Right lobe of liver (tissue), 4 donors: ENCODE measurements around the gene CYP3A5.

Experiments
- CTCF ChIP-seq, 4 donors: fragments of 200-600 bp in 3 of 4; fragments of 450-650 bp in 1 of 4; IDR thresholded peaks; one replicate each; pipeline versions ENCODE4 v1.5.1 to v1.8.0; 2016 to 2022; ENCODE audit warnings: antibody characterized with exemption in 4 of 4, mild to moderate bottlenecking in 2 of 4
- POLR2A ChIP-seq: fragments of 450-650 bp; IDR thresholded peaks from one replicate; pipeline ENCODE4 v1.6.1; 2017; ENCODE audit warnings: antibody characterized with exemption, mild to moderate bottlenecking
- donor health status: DM: no; HTN: no; CAD: no.
- donor health status: DM: no; HTN: no; CAD: no.
- donor health status: DM: no; HTN: yes; CAD: no.

- no peak for TF ChIP-seq CTCF (IDR thresholded peaks at IDR 0.05)
- no peak for TF ChIP-seq POLR2A
Measured at GRCh38 chr7:99621271-99621670, 58.5 kb downstream of the CYP3A5 start.
